Mesendoderm (in vitro differentiated cells): ENCODE measurements around the gene SLC19A3. TPM values are rescaled to one million over a fixed set of nuclear protein-coding genes. Genes with fewer than 3 reads are reported as not detected.

ENCODE experiments used
- DNase-seq: peaks from one replicate; pipeline ENCODE4 v3.0.0; 2013
- H2AK5ac ChIP-seq: 2 replicates; pipeline ENCODE4 v1.6.1; 2013; ENCODE audit warnings: low read length, inconsistent platforms
- H2BK120ac ChIP-seq: 2 replicates; pipeline ENCODE4 v1.6.1; 2013; ENCODE audit warnings: low read depth, mild to moderate bottlenecking, low read length, moderate library complexity, mixed read lengths
- H2BK15ac ChIP-seq: replicated peaks from 2 replicates; pipeline ENCODE4 v1.6.1; 2013; ENCODE audit warnings: low read depth, mild to moderate bottlenecking, moderate library complexity
- H2BK5ac ChIP-seq: 2 replicates; pipeline ENCODE4 v1.6.1; 2013; ENCODE audit warnings: low read length, inconsistent platforms
- H3K18ac ChIP-seq: 2 replicates; pipeline ENCODE4 v1.6.1; 2013; ENCODE audit warnings: mild to moderate bottlenecking, low read length, mixed read lengths
- H3K23ac ChIP-seq: one replicate; pipeline ENCODE4 v1.6.1; 2013; ENCODE audit warnings: low read length
- H3K27ac ChIP-seq: 2 replicates; pipeline ENCODE4 v1.5.1; 2013; ENCODE audit warnings: low read depth, mild to moderate bottlenecking, inconsistent platforms, low read length, moderate library complexity
- H3K27me3 ChIP-seq: 2 replicates; pipeline ENCODE4 v1.6.1; 2013; ENCODE audit warnings: low read length, control low read depth, mild to moderate bottlenecking, inconsistent platforms; ENCODE audit not compliant: insufficient read depth, poor library complexity
- H3K36me3 ChIP-seq: 2 replicates; pipeline ENCODE4 v1.6.1; 2013; ENCODE audit warnings: low read length, inconsistent platforms; ENCODE audit not compliant: control insufficient read depth, insufficient read depth
- H3K4ac ChIP-seq: one replicate; pipeline ENCODE4 v1.6.1; 2013; ENCODE audit warnings: low read depth, mild to moderate bottlenecking, low read length, moderate library complexity
- H3K4me1 ChIP-seq: 2 replicates; pipeline ENCODE4 v1.6.1; 2013; ENCODE audit warnings: low read depth, low read length, inconsistent platforms; ENCODE audit not compliant: control insufficient read depth
- H3K4me2 ChIP-seq: 2 replicates; pipeline ENCODE4 v1.6.1; 2013; ENCODE audit warnings: low read length
- H3K4me3 ChIP-seq: 2 replicates; pipeline ENCODE4 v1.5.1; 2013; ENCODE audit warnings: mild to moderate bottlenecking, low read length
- H3K56ac ChIP-seq: one replicate; pipeline ENCODE4 v1.6.1; 2013; ENCODE audit warnings: low read length
- H3K79me1 ChIP-seq: 2 replicates; pipeline ENCODE4 v1.6.1; 2013; ENCODE audit warnings: low read length, inconsistent platforms
- H3K79me2 ChIP-seq: 2 replicates; pipeline ENCODE4 v1.6.1; 2013; ENCODE audit warnings: mild to moderate bottlenecking, low read length; ENCODE audit not compliant: control insufficient read depth, insufficient read depth
- H3K9ac ChIP-seq: 2 replicates; pipeline ENCODE4 v1.6.1; 2013; ENCODE audit warnings: low read length, inconsistent platforms
- H4K5ac ChIP-seq: one replicate; pipeline ENCODE4 v1.6.1; 2013; ENCODE audit warnings: low read length
- H4K8ac ChIP-seq: one replicate; pipeline ENCODE4 v1.6.1; 2013; ENCODE audit warnings: low read depth, mild to moderate bottlenecking, control low read depth, low read length, moderate library complexity
- WGBS: extraction: QIAGEN DNeasy Blood & Tissue Kit; methylation state at CpG from one replicate; pipeline ENCODE4 v1.1.7; 2013; ENCODE audit warnings: low lambda C conversion rate, missing lambda C conversion rate; ENCODE audit not compliant: insufficient coverage; ENCODE audit errors: extremely low coverage; 5-methylcytosine and 5-hydroxymethylcytosine counted together
- polyA plus RNA-seq, 2 experiments: library from polyadenylated mRNA; stranded (reverse); fragments of 200-250 nt; gene quantifications; one replicate each; pipeline ENCODE4 v1.2.3, GENCODE V29; 2013

Gene SLC19A3
- polyA plus RNA-seq (2013, experiment 1 of 2): 3.5 TPM
- 3.0 TPM for polyA plus RNA-seq (2013, experiment 2 of 2)

DNA sequence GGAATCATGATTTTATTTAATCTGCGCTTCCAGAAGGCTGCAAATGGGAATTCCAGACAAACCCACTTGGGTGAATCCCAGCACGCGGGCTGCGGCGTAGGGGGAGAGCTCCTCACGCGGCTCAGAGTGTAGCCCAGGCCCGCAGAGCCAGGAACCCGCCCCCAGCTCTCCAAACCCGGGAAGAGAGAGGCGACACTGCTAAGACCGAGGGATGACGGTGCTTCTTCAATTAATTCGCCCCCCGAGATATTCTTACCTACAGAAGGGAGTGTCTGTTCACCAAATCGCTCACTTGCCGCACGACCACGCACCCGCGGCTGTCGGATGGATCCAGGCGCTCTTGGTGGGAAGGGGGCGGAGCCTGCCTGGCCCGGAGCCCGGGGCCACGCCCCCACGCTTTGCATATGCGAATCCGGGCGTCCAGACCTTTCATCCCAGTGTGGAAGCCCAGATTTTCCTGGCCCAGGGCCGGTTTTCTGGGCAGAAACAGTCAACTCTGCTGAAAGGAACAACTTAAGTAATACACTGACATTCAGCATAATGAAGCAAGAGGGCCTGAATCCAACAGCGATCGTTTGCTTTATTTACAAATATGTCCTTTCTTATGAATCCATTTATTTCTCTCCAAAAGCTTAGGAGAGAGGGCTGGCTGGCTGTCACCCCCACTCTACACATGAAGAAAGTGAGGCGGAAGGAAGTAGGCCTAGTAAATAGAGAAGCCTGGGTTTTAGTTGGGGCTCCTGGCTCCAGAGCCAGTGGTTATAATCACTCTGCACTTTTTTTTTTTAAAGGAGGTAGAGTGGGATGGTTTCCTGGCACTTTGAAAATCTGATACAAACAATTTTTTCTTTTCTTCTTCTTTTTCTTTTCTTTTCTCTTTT, at the start of gene SLC19A3:
SLC19A3 (minus strand) TSS at position 342 of the 881 bp plus-strand sequence. CDS start 15,710 bp downstream, outside the sequence.
- H3K4me1 ChIP-seq: no peaks in the 10 kb centered on the region
- no peaks in the 10 kb centered on the region for H3K36me3 ChIP-seq
- no CpG with 5 or more reads among the region's 35 CpGs for WGBS
- H3K9ac ChIP-seq: peak within 1 kb of the TSS; percentile 54
- H3K18ac ChIP-seq: peak within 1 kb of the TSS; percentile 24
- no peaks in the 10 kb centered on the region for H3K79me1 ChIP-seq
- no peak within 1 kb of the TSS for H3K27ac ChIP-seq
- no peak within 1 kb of the TSS for H3K4ac ChIP-seq
- no peak within 1 kb of the TSS for H3K23ac ChIP-seq
- no peak within 1 kb of the TSS for H2AK5ac ChIP-seq
- peak within 1 kb of the TSS; percentile 69 for H3K4me2 ChIP-seq
- peak; percentile 86 for DNase-seq
- H2BK15ac ChIP-seq: no peak within 1 kb of the TSS
- no peak within 1 kb of the TSS for H2BK120ac ChIP-seq
- H2BK5ac ChIP-seq: no peak within 1 kb of the TSS
- H3K56ac ChIP-seq: peak within 1 kb of the TSS; percentile 75
- no peak within 1 kb of the TSS for H4K8ac ChIP-seq
- H3K27me3 ChIP-seq: no peaks in the 10 kb centered on the region
- H3K79me2 ChIP-seq: no peaks in the 10 kb centered on the region
- peak within 1 kb of the TSS; percentile 61 for H3K4me3 ChIP-seq
- no peak within 1 kb of the TSS for H4K5ac ChIP-seq

DNA sequence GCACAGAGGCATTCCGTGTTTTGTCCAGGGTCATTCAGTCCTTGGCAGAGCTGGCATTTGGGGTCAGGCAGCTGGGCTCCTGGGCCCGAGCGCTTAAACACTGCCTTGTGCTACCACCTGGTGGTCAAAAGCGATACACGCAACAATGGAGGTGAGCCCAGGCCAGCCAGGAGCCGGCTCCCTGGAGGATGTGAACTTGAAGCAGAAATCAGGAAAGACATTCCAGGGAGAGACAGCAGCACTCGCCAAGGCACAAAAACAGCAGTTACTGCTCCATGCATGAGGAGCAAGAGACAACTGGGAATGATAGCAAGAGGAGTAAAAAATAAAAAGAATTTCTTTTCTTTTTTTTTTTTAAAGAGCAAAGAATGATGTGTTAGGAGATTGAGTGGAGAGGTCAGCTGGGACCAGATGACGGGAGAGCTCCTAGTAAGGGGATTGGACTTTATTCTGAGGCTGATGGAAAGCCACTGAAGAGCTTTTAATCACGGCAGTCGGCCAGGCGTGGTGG, 48.6 kb upstream of the SLC19A3 start:
- no peak overlapping the region for H3K18ac ChIP-seq
- no CpG with 5 or more reads among the region's 11 CpGs for WGBS

DNA sequence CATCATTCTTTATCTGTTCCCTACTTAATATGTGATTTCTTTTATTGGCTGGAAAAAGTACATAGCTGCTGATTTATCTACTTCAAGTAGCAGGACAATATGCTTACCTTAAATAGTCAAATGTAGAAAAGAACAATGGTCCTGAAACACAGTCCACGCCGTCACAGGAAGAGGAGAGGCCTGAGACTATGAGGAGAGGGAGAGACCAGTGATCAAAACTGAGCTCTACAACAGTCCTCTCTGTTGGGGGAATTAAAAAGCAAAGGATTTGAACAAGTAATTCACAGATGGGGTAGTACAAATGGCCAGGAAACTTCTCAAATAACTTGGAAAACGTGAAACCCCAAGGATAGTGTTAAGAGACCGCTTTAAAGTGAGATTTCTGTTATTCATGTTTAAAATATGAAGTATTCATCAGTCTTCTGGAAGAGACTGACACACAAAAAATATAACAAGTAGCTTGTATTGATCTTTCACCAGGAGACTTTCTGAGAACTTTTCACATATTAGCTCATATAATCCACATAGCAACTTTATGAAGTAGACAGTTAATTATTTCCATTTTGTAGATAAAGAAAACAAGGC, 48.1 kb upstream of the SLC19A3 start:
- Histone ChIP-seq H3K4me2 (no peak overlapping the region), H3K4ac (no peak overlapping the region), H3K27me3 (no peaks in the 10 kb centered on the region), H2BK120ac (no peak overlapping the region), H4K5ac (no peak overlapping the region), H3K56ac (no peak overlapping the region), H3K79me1 (no peaks in the 10 kb centered on the region), H2BK15ac (no peak overlapping the region), H3K27ac (no peak overlapping the region), H3K23ac (no peak overlapping the region), H2BK5ac (no peak overlapping the region), H3K18ac (no peak overlapping the region), H4K8ac (no peak overlapping the region), H3K79me2 (no peaks in the 10 kb centered on the region), H3K36me3 (no peaks in the 10 kb centered on the region), H3K9ac (no peak overlapping the region), H2AK5ac (no peak overlapping the region), H3K4me3 (no peak overlapping the region), H3K4me1 (no peaks in the 10 kb centered on the region)
- no CpG with 5 or more reads among the region's 4 CpGs for WGBS
- DNase-seq: no peak

More for the DNA sequence above, 48.6 kb upstream of the SLC19A3 start:
- H3K27ac ChIP-seq: no peak overlapping the region
- H2AK5ac ChIP-seq: no peak overlapping the region
- no peak overlapping the region for H3K4me3 ChIP-seq
- no peak overlapping the region for H3K23ac ChIP-seq
- H3K79me1 ChIP-seq: no peaks in the 10 kb centered on the region
- no peak overlapping the region for H3K9ac ChIP-seq
- no peak overlapping the region for H3K56ac ChIP-seq
- no peak overlapping the region for H3K4me2 ChIP-seq
- no peak overlapping the region for H4K5ac ChIP-seq
- no peak overlapping the region for H2BK15ac ChIP-seq
- H3K4ac ChIP-seq: no peak overlapping the region
- no peak overlapping the region for H2BK120ac ChIP-seq
- no peaks in the 10 kb centered on the region for H3K36me3 ChIP-seq
- no peaks in the 10 kb centered on the region for H3K4me1 ChIP-seq
- H2BK5ac ChIP-seq: no peak overlapping the region
- H4K8ac ChIP-seq: no peak overlapping the region
- peak; percentile 86 for DNase-seq
- no peaks in the 10 kb centered on the region for H3K79me2 ChIP-seq
- no peaks in the 10 kb centered on the region for H3K27me3 ChIP-seq

DNA sequence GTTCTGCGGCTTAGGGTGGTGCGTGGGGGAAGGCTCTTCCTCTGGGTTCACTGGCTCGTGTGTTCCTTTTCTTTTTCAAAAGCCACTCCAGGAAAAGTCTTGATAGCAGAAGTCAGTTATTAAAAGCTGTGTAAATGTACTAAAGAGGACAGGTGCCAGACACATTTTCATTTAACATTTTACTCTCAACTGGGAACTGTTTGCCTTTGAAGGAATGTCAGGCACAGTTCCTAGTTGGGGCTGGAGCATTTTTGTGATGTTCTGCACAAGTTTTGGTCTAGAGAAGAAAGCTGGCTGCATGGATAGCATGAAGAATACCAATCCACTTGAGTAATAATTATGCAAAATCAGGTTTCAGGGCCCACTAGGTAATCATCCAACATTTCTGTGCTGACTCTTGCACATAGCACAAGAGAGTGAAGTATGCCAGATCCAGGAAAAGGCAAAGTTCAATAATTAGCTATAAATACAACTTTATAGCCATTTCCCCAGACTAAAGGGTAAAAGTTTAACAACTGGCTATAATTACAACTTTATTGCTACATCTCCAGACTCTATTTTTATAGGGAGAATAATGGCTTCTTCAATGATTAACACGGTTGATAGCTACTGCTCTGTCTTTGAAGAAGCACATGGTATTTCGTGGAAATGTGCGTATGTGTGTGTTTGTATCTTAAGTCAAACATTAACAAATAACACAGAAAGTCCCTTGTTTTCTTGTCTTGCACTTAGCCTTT, 44.1 kb upstream of the SLC19A3 start:
- Histone ChIP-seq H3K4me2 (no peak overlapping the region), H3K18ac (no peak overlapping the region), H2AK5ac (no peak overlapping the region), H3K4me1 (no peaks in the 10 kb centered on the region), H3K27ac (no peak overlapping the region), H3K4me3 (no peak overlapping the region), H3K36me3 (no peaks in the 10 kb centered on the region), H3K23ac (no peak overlapping the region), H2BK5ac (no peak overlapping the region), H2BK120ac (no peak overlapping the region), H4K5ac (no peak overlapping the region), H2BK15ac (no peak overlapping the region), H3K27me3 (no peaks in the 10 kb centered on the region), H3K9ac (no peak overlapping the region), H3K56ac (no peak overlapping the region), H3K79me2 (no peaks in the 10 kb centered on the region), H3K79me1 (no peaks in the 10 kb centered on the region), H4K8ac (no peak overlapping the region), H3K4ac (no peak overlapping the region)
- no peak for DNase-seq
- no CpG with 5 or more reads among the region's 6 CpGs for WGBS

DNA sequence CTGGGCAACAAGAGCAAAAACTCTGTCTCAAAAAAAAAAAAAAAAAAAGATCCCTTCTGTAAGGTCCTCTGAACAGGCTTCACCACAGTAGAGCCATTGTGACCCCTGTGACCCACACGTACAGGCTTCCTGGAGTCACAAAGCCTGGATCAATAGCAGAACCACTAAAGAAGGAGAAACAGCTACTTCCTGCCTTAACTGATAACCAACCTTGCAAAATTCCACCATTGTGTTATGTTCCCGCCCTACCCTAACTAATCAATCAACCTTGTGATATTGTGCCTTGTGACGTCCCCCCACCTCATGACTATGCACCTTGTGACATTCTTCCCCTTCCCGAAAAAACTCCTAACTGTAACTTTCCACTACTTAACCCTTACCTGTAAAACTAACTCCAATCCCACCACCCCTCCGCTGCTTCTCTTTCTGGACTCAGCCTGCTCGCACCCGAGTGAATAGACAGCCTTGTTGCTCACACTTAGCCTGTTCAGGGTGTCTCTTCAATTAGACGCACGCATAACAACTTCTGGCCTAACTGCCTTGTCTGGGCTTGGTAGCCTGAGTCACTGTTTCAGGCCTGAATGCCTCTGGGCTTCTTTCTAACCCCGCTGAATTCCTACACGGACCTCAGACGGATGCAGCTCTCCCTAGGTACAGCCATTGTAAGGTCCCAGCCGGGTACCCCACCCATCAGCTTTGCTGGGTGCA, 41.7 kb upstream of the SLC19A3 start:
- H2BK5ac ChIP-seq: no peak overlapping the region
- H3K18ac ChIP-seq: no peak overlapping the region
- H2AK5ac ChIP-seq: no peak overlapping the region
- no peaks in the 10 kb centered on the region for H3K79me1 ChIP-seq
- H4K8ac ChIP-seq: no peak overlapping the region
- no peak overlapping the region for H3K4ac ChIP-seq
- no peak overlapping the region for H3K4me3 ChIP-seq
- H3K4me2 ChIP-seq: no peak overlapping the region
- no peak overlapping the region for H4K5ac ChIP-seq
- no peaks in the 10 kb centered on the region for H3K27me3 ChIP-seq
- H3K79me2 ChIP-seq: no peaks in the 10 kb centered on the region
- no peaks in the 10 kb centered on the region for H3K36me3 ChIP-seq
- H2BK120ac ChIP-seq: no peak overlapping the region
- H2BK15ac ChIP-seq: no peak overlapping the region
- peak overlapping the region; percentile 29 for H3K56ac ChIP-seq
- H3K23ac ChIP-seq: no peak overlapping the region
- no peak overlapping the region for H3K27ac ChIP-seq
- peak; percentile 78 for DNase-seq
- WGBS: no CpG with 5 or more reads among the region's 13 CpGs
- no peaks in the 10 kb centered on the region for H3K4me1 ChIP-seq
- H3K9ac ChIP-seq: no peak overlapping the region
